DND-41 (cell line): Measurements from ENCODE around the gene KAT6B.

Experiments used
- ATAC-seq: fragments of 200-7000 bp; cut with Tn5 transposase; 3 replicates; pipeline ENCODE4 v1.9.1; 2021; ENCODE audit warnings: low read depth; ENCODE audit not compliant: insufficient read depth
- DNase-seq: peaks from one replicate; pipeline ENCODE4 v3.0.0-alpha.2; 2020
- H2AFZ ChIP-seq: 2 replicates; pipeline ENCODE4 v1.6.0; 2012; ENCODE audit warnings: low read depth, low read length
- H3K27ac ChIP-seq: 2 replicates; pipeline ENCODE4 v1.5.1; 2012; ENCODE audit warnings: low read length, inconsistent platforms
- H3K27me3 ChIP-seq: fragments of 200-600 bp; sonication (generic); 2 replicates; pipeline ENCODE4 v1.6.0; 2012; ENCODE audit warnings: low read length, mild to moderate bottlenecking, inconsistent platforms; ENCODE audit not compliant: insufficient read depth, poor library complexity
- H3K36me3 ChIP-seq: 2 replicates; pipeline ENCODE4 v1.5.1; 2012; ENCODE audit warnings: low read length, inconsistent platforms; ENCODE audit not compliant: insufficient read depth
- H3K4me1 ChIP-seq: 2 replicates; pipeline ENCODE4 v1.5.1; 2012; ENCODE audit warnings: mild to moderate bottlenecking, low read length; ENCODE audit not compliant: insufficient read depth
- H3K4me2 ChIP-seq: 2 replicates; pipeline ENCODE4 v1.6.0; 2012; ENCODE audit warnings: mild to moderate bottlenecking, moderate library complexity, low read length, inconsistent platforms; ENCODE audit not compliant: insufficient read depth
- H3K4me3 ChIP-seq, 2 experiments: fragments of 200-600 bp in 1 of 2; shearing (Covaris generic) in 1 of 2; 2 replicates each; pipeline ENCODE4 v1.5.1; 2012 to 2016; ENCODE audit warnings: inconsistent platforms in 2 of 2, low read length in 2 of 2, mild to moderate bottlenecking in 2 of 2, low read depth in 1 of 2, moderate library complexity in 1 of 2
- H3K79me2 ChIP-seq: 2 replicates; pipeline ENCODE4 v1.6.0; 2012; ENCODE audit warnings: low read length, inconsistent platforms; ENCODE audit not compliant: insufficient read depth
- H3K9ac ChIP-seq: 2 replicates; pipeline ENCODE4 v1.6.0; 2012; ENCODE audit warnings: low read depth, mild to moderate bottlenecking, inconsistent platforms, low read length, moderate library complexity
- H3K9me3 ChIP-seq: 2 replicates; pipeline ENCODE4 v1.5.1; 2012; ENCODE audit warnings: low read length, moderate library complexity, mild to moderate bottlenecking, inconsistent platforms; ENCODE audit not compliant: insufficient read depth, severe bottlenecking
- H4K20me1 ChIP-seq: 2 replicates; pipeline ENCODE4 v1.6.0; 2012; ENCODE audit warnings: low read length; ENCODE audit not compliant: insufficient read depth
- CTCF ChIP-seq: IDR thresholded peaks from 2 replicates; pipeline ENCODE4 v1.5.1; 2012; ENCODE audit warnings: borderline replicate concordance, low read length, moderate library complexity, mild to moderate bottlenecking; ENCODE audit not compliant: poor library complexity, severe bottlenecking; ENCODE audit errors: extremely low read depth
- EZH2 ChIP-seq: IDR thresholded peaks from 3 replicates; pipeline ENCODE4 v1.6.1; 2012; ENCODE audit warnings: borderline replicate concordance, low read depth, mild to moderate bottlenecking, moderate library complexity, low read length, inconsistent platforms; ENCODE audit not compliant: severe bottlenecking

Gene KAT6B

GRCh38 chr10:74823791-74824183 lies 2.6 kb upstream of the KAT6B start:
- Histone ChIP-seq H3K4me1 (peaks cover 25% of the 10 kb centered on the region), H3K27ac (no peak overlapping the region), H3K4me2 (no peak overlapping the region), H3K9ac (no peak overlapping the region), H3K36me3 (no peaks in the 10 kb centered on the region), H3K79me2 (peaks cover 16% of the 10 kb centered on the region), H4K20me1 (peaks cover 4% of the 10 kb centered on the region), H3K9me3 (no peaks in the 10 kb centered on the region), H2AFZ (0 out of 2 replicates have a peak overlapping the region, but pooled peaks have one; percentile 88), H3K4me3 (no peak overlapping the region), H3K27me3 (no peaks in the 10 kb centered on the region)
- ATAC-seq, result no peak
- no peak for DNase-seq
- TF ChIP-seq CTCF (no peak), EZH2 (no peak)

- Histone ChIP-seq H3K27me3 (no peaks in the 10 kb centered on the region), H3K36me3 (no peaks in the 10 kb centered on the region), H3K4me1 (peaks cover 25% of the 10 kb centered on the region), H3K9ac (peak overlapping the region; percentile 89), H3K9me3 (no peaks in the 10 kb centered on the region), H3K27ac (peak overlapping the region; percentile 62; the same call in 1 of the 2 replicates), H3K79me2 (peaks cover 22% of the 10 kb centered on the region), H3K4me2 (peak overlapping the region; percentile 89), H3K4me3 (peak overlapping the region; percentile 75 to 87; a peak in 3 of 4 replicates), H2AFZ (peak overlapping the region; percentile 88), H4K20me1 (peaks cover 4% of the 10 kb centered on the region)
- DNase-seq (peak; percentile 13), ATAC-seq (no peak)
- TF ChIP-seq CTCF, result no peak
- no peak for TF ChIP-seq EZH2
These were observed 2.1 kb upstream of the KAT6B start for GRCh38 chr10:74824184-74824899.

GRCh38 chr10:74824900-74825370 lies 1.5 kb upstream of the KAT6B start:
- Histone ChIP-seq H3K9ac (peak overlapping the region; percentile 89), H3K4me3 (peak overlapping the region; percentile 75 to 87; a peak in 3 of 4 replicates), H2AFZ (peak overlapping the region; percentile 88), H3K4me1 (peaks cover 25% of the 10 kb centered on the region), H3K9me3 (no peaks in the 10 kb centered on the region), H3K27ac (peak overlapping the region; percentile 62), H3K4me2 (peak overlapping the region; percentile 89), H3K27me3 (no peaks in the 10 kb centered on the region), H3K36me3 (no peaks in the 10 kb centered on the region), H3K79me2 (peaks cover 23% of the 10 kb centered on the region), H4K20me1 (peaks cover 4% of the 10 kb centered on the region)
- no peak for TF ChIP-seq EZH2
- TF ChIP-seq CTCF, result no peak
- no peak for ATAC-seq
- peak; percentile 55 for DNase-seq
